ENCODE data around the gene CACNA1C.

Gene CACNA1C

DNA sequence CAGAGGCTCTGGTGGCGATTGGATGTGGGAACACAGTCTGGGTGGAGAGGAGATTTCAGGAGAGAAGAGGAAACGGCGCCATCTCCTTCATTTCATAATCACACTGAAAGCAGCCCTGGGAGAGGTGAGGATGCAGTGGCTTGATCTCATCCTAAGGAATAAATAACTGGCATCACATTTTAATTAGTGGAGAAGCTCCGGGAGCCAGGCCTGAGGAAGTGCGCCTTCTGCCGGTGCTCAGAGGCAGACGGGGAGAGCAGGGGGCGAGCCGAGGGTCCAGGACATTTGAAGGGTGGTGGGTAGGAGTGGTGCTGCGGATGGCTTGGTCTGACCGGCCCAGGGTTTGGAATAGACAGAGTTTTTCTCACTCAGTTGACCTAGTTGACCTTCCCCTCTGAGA lies 265.0 kb downstream of the CACNA1C start:
- no peaks in the 10 kb centered on the region for H3K9me3 ChIP-seq (ENCODE audit: insufficient read depth, low read length, severe bottlenecking)
- ATAC-seq (ENCODE audit: insufficient read depth, low read depth) (no peak), DNase-seq (no peak)
- no peak overlapping the region for H3K4me2 ChIP-seq (ENCODE audit: insufficient read depth, low read length)
- no peak overlapping the region for H3K9ac ChIP-seq (ENCODE audit: low read depth, low read length)
- no peak overlapping the region for H2AFZ ChIP-seq (ENCODE audit: low read depth, low read length)
- TF ChIP-seq EZH2 (IDR thresholded peaks at IDR 0.05; ENCODE audit: borderline replicate concordance, low read depth, low read length, severe bottlenecking), result no peak
- no peak overlapping the region for H3K27ac ChIP-seq (ENCODE audit: low read length)
- H3K36me3 ChIP-seq (ENCODE audit: insufficient read depth, low read length), result no peaks in the 10 kb centered on the region
- no peaks in the 10 kb centered on the region; the same call in none of the 2 replicates for H4K20me1 ChIP-seq (ENCODE audit: insufficient read depth, low read length)
- H3K4me3 ChIP-seq (ENCODE audit: low read depth in 1 of 2, low read length in 2 of 2), result no peak overlapping the region
- no peaks in the 10 kb centered on the region for H3K4me1 ChIP-seq (ENCODE audit: insufficient read depth, low read length)
- H3K27me3 ChIP-seq (ENCODE audit: insufficient read depth, low read length, poor library complexity), result no peaks in the 10 kb centered on the region
- no peaks in the 10 kb centered on the region for H3K79me2 ChIP-seq (ENCODE audit: insufficient read depth, low read length)

DNA sequence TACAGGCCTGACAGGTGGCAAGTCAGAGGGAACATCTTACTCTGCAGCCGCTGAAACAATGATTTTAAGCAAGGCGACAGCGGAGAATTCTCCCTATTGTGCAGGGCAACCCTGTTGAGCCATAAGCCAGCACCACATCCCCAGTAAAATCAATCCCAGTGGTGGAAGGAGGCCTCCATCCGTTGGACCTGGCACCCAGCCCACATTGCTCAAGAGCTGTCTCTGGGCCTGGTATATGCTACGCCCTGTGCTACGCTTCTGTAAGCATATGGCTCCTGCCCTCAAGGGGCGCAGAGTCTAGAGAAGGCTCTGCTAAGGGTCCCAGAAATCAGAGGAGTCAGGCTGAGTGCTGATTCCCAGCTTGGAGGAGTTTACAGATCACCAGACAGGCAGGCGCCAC lies 265.5 kb downstream of the CACNA1C start:
- Histone ChIP-seq H3K27ac (ENCODE audit: low read length) (no peak overlapping the region), H3K9me3 (ENCODE audit: insufficient read depth, low read length, severe bottlenecking) (no peaks in the 10 kb centered on the region), H3K4me3 (ENCODE audit: low read depth in 1 of 2, low read length in 2 of 2) (no peak overlapping the region), H2AFZ (ENCODE audit: low read depth, low read length) (no peak overlapping the region), H4K20me1 (ENCODE audit: insufficient read depth, low read length) (no peaks in the 10 kb centered on the region; the same call in 1 of the 2 replicates), H3K4me2 (ENCODE audit: insufficient read depth, low read length) (no peak overlapping the region), H3K4me1 (ENCODE audit: insufficient read depth, low read length) (no peaks in the 10 kb centered on the region), H3K27me3 (ENCODE audit: insufficient read depth, low read length, poor library complexity) (no peaks in the 10 kb centered on the region), H3K79me2 (ENCODE audit: insufficient read depth, low read length) (no peaks in the 10 kb centered on the region), H3K9ac (ENCODE audit: low read depth, low read length) (no peak overlapping the region), H3K36me3 (ENCODE audit: insufficient read depth, low read length) (no peaks in the 10 kb centered on the region)
- ATAC-seq (ENCODE audit: insufficient read depth, low read depth) (no peak), DNase-seq (no peak)
- TF ChIP-seq, protein P1, sequence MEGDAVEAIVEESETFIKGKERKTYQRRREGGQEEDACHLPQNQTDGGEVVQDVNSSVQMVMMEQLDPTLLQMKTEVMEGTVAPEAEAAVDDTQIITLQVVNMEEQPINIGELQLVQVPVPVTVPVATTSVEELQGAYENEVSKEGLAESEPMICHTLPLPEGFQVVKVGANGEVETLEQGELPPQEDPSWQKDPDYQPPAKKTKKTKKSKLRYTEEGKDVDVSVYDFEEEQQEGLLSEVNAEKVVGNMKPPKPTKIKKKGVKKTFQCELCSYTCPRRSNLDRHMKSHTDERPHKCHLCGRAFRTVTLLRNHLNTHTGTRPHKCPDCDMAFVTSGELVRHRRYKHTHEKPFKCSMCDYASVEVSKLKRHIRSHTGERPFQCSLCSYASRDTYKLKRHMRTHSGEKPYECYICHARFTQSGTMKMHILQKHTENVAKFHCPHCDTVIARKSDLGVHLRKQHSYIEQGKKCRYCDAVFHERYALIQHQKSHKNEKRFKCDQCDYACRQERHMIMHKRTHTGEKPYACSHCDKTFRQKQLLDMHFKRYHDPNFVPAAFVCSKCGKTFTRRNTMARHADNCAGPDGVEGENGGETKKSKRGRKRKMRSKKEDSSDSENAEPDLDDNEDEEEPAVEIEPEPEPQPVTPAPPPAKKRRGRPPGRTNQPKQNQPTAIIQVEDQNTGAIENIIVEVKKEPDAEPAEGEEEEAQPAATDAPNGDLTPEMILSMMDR (IDR thresholded peaks at IDR 0.05; ENCODE audit: borderline replicate concordance, extremely low read depth, low read length, poor library complexity, severe bottlenecking), result no peak
- TF ChIP-seq EZH2 (IDR thresholded peaks at IDR 0.05; ENCODE audit: borderline replicate concordance, low read depth, low read length, severe bottlenecking), result no peak

DNA sequence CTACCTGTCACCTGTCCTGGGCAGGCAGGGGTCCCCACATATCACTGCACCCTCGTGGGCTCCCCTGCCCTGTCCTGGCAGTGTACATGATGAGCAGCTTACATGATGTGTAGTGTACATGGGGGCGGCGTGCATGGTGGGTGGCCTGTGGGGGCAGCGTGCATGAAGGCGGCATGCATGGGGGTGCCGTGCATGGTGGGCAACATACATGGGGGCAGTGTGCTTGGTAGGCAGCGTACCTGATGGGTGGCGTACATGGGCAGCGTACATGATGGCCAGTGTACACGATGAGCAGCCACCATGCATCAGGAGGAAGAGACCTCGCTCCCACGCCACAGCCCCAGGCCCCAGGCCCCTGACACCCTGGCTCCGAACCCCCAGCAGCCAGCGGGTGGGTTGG lies 266.3 kb downstream of the CACNA1C start:
- ATAC-seq (ENCODE audit: insufficient read depth, low read depth) (no peak), DNase-seq (no peak)
- Histone ChIP-seq H3K4me3 (ENCODE audit: low read depth in 1 of 2, low read length in 2 of 2) (no peak overlapping the region), H3K36me3 (ENCODE audit: insufficient read depth, low read length) (no peaks in the 10 kb centered on the region), H3K4me1 (ENCODE audit: insufficient read depth, low read length) (no peaks in the 10 kb centered on the region), H2AFZ (ENCODE audit: low read depth, low read length) (no peak overlapping the region), H4K20me1 (ENCODE audit: insufficient read depth, low read length) (peaks cover 3% of the 10 kb centered on the region; the same call in 1 of the 2 replicates), H3K27ac (ENCODE audit: low read length) (no peak overlapping the region), H3K9ac (ENCODE audit: low read depth, low read length) (no peak overlapping the region), H3K4me2 (ENCODE audit: insufficient read depth, low read length) (no peak overlapping the region), H3K79me2 (ENCODE audit: insufficient read depth, low read length) (no peaks in the 10 kb centered on the region), H3K9me3 (ENCODE audit: insufficient read depth, low read length, severe bottlenecking) (no peaks in the 10 kb centered on the region), H3K27me3 (ENCODE audit: insufficient read depth, low read length, poor library complexity) (no peaks in the 10 kb centered on the region)
- TF ChIP-seq EZH2 (IDR thresholded peaks at IDR 0.05; ENCODE audit: borderline replicate concordance, low read depth, low read length, severe bottlenecking), result no peak
- TF ChIP-seq, protein P1 (IDR thresholded peaks at IDR 0.05; ENCODE audit: borderline replicate concordance, extremely low read depth, low read length, poor library complexity, severe bottlenecking), result no peak

DNA sequence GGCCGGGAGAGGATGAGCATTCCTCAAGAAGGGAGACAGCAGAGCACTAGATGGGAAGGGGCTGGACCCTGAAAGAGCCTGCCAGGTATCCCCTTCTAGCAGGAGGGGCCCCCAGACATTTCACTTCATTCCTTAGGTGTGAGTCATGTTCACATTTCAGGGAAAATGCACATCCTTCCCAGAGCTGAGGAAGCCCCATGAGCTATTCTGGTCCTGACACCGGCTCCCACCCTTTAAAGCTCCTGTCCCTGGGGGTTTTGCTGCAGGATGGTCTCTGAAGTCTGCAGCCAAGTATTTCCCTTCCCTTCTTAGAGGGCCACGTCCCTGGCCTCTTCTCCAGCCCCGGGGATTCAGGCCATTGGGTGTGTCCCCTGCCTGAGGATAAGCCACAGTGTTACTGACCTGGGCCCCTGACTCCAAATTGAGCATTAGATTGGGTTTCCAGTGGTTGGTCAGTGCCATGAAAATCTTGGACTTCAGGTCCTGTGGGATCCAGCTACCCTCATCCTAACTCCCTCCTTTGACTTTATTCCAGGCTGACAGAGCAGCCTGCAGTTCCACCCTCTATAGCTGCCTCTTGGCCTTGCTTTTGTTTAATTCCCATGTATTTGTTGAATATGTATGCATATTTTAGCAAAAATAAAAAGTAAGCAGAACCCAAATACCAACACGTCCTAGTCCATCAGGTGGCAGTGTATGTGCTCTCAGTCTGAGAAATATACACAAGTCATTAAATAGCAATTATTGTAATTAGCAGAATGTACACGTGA lies 267.1 kb downstream of the CACNA1C start:
- DNase-seq, result no peak
- Histone ChIP-seq H3K79me2 (ENCODE audit: insufficient read depth, low read length) (no peaks in the 10 kb centered on the region), H3K27ac (ENCODE audit: low read length) (no peak overlapping the region), H4K20me1 (ENCODE audit: insufficient read depth, low read length) (peaks cover 3% of the 10 kb centered on the region; the same call in 1 of the 2 replicates), H3K9me3 (ENCODE audit: insufficient read depth, low read length, severe bottlenecking) (no peaks in the 10 kb centered on the region), H3K4me3 (ENCODE audit: low read depth in 1 of 2, low read length in 2 of 2) (no peak overlapping the region), H3K9ac (ENCODE audit: low read depth, low read length) (no peak overlapping the region), H3K36me3 (ENCODE audit: insufficient read depth, low read length) (no peaks in the 10 kb centered on the region), H3K4me1 (ENCODE audit: insufficient read depth, low read length) (no peaks in the 10 kb centered on the region), H3K4me2 (ENCODE audit: insufficient read depth, low read length) (no peak overlapping the region), H3K27me3 (ENCODE audit: insufficient read depth, low read length, poor library complexity) (no peaks in the 10 kb centered on the region), H2AFZ (ENCODE audit: low read depth, low read length) (no peak overlapping the region)
- ATAC-seq (ENCODE audit: insufficient read depth, low read depth), result no peak
- TF ChIP-seq EZH2 (IDR thresholded peaks at IDR 0.05; ENCODE audit: borderline replicate concordance, low read depth, low read length, severe bottlenecking), result no peak
- TF ChIP-seq, protein P1 (IDR thresholded peaks at IDR 0.05; ENCODE audit: borderline replicate concordance, extremely low read depth, low read length, poor library complexity, severe bottlenecking), result no peak

Data from DND-41 (cell line).